Measurements from ENCODE around the gene C6orf52. TPM values are rescaled to one million over a fixed set of nuclear protein-coding genes. Genes with fewer than 3 reads are reported as not detected.

C6orf52 gene
- total and polyA plus RNA-seq, 7 experiments from 2014 or later: 1.1 to 1.9 (median 1.2) TPM; not detected in 3

- intact Hi-C loops (cut with micrococcal nuclease): no loop called here
- DNase-seq (no peak), ATAC-seq (no peak)
- Histone ChIP-seq H3K4me3 (ENCODE audit: low read length) (no peak overlapping the region), H3K9me3 (ENCODE audit: control insufficient read depth in 2 of 3, low read length in 3 of 3) (no peaks in the 10 kb centered on the region), H3K27me3 (ENCODE audit: control insufficient read depth in 2 of 2, insufficient read depth in 2 of 2, low read length in 2 of 2) (no peaks in the 10 kb centered on the region), H3K4me1 (ENCODE audit: control insufficient read depth in 2 of 2, insufficient read depth in 2 of 2, low read length in 2 of 2) (no peaks in the 10 kb centered on the region), H3K27ac (ENCODE audit: low read depth, low read length) (no peak overlapping the region), H3K36me3 (ENCODE audit: control insufficient read depth in 2 of 3, insufficient read depth in 3 of 3, low read length in 3 of 3) (no peaks in the 10 kb centered on the region)
- Mint-ChIP-seq H3K27me3 (peaks cover 13 to 25% (median 15%) of the 10 kb centered on the region in 5 donors), H3K9me3 (peaks cover 0 to 6% (median 0%) of the 10 kb centered on the region in 11 donors), H3K36me3 (peaks cover 0 to 7% (median 4%) of the 10 kb centered on the region in 5 donors), H3K4me3 (no peak overlapping the region), H3K4me1 (peaks cover 5 to 8% (median 6%) of the 10 kb centered on the region in 7 donors), H3K27ac (no peak overlapping the region)
- ChIA-PET POLR2A (no interaction called here), CTCF (no interaction called here)
Measured at GRCh38 chr6:10644225-10644624, 50.2 kb downstream of the C6orf52 start.

GRCh38 chr6:10643201-10643651, 51.2 kb downstream of the C6orf52 start:
- POLR2A ChIA-PET: no interaction called here
- Mint-ChIP-seq H3K27ac (peak overlapping the region in 1 of 9 donors; percentile 23), H3K36me3 (peaks cover 0 to 7% (median 4%) of the 10 kb centered on the region in 5 donors), H3K4me3 (peak overlapping the region in 1 of 10 donors; percentile 1), H3K27me3 (peaks cover 14 to 25% (median 17%) of the 10 kb centered on the region in 5 donors), H3K4me1 (peaks cover 5 to 8% (median 6%) of the 10 kb centered on the region in 7 donors), H3K9me3 (peaks cover 0 to 6% (median 0%) of the 10 kb centered on the region in 11 donors)
- Histone ChIP-seq H3K9me3 (ENCODE audit: control insufficient read depth in 2 of 3, low read length in 3 of 3) (no peaks in the 10 kb centered on the region), H3K4me1 (ENCODE audit: control insufficient read depth in 2 of 2, insufficient read depth in 2 of 2, low read length in 2 of 2) (no peaks in the 10 kb centered on the region), H3K27me3 (ENCODE audit: control insufficient read depth in 2 of 2, insufficient read depth in 2 of 2, low read length in 2 of 2) (no peaks in the 10 kb centered on the region), H3K4me3 (ENCODE audit: low read length) (no peak overlapping the region), H3K27ac (ENCODE audit: low read depth, low read length) (no peak overlapping the region), H3K36me3 (ENCODE audit: control insufficient read depth in 2 of 3, insufficient read depth in 3 of 3, low read length in 3 of 3) (no peaks in the 10 kb centered on the region)
- intact Hi-C loops (cut with micrococcal nuclease): no loop called here
- no peak for DNase-seq
- peak; percentile 72 for ATAC-seq
- CTCF ChIA-PET: no interaction called here

- H3K36me3 ChIP-seq (ENCODE audit: control insufficient read depth in 2 of 3, insufficient read depth in 3 of 3, low read length in 3 of 3): no peaks in the 10 kb centered on the region
- Mint-ChIP-seq H3K36me3 (peaks cover 0 to 7% (median 0%) of the 10 kb centered on the region in 5 donors), H3K27me3 (peaks cover 10 to 21% (median 17%) of the 10 kb centered on the region in 5 donors), H3K4me3 (no peak overlapping the region), H3K27ac (no peak overlapping the region), H3K4me1 (peaks cover 5 to 8% (median 6%) of the 10 kb centered on the region in 7 donors), H3K9me3 (peaks cover 0 to 5% (median 2%) of the 10 kb centered on the region in 11 donors)
- ChIA-PET POLR2A (no interaction called here), CTCF (no interaction called here)
- H3K4me3 ChIP-seq (ENCODE audit: low read length): no peak overlapping the region
- no peaks in the 10 kb centered on the region for H3K27me3 ChIP-seq (ENCODE audit: control insufficient read depth in 2 of 2, insufficient read depth in 2 of 2, low read length in 2 of 2)
- intact Hi-C loops (cut with micrococcal nuclease): no loop called here
- no peaks in the 10 kb centered on the region for H3K9me3 ChIP-seq (ENCODE audit: control insufficient read depth in 2 of 3, low read length in 3 of 3)
- no peaks in the 10 kb centered on the region for H3K4me1 ChIP-seq (ENCODE audit: control insufficient read depth in 2 of 2, insufficient read depth in 2 of 2, low read length in 2 of 2)
- no peak for ATAC-seq
- DNase-seq: no peak
- H3K27ac ChIP-seq (ENCODE audit: low read depth, low read length): no peak overlapping the region
Measured at GRCh38 chr6:10641528-10641927, 52.9 kb downstream of the C6orf52 start.

- H3K4me1 ChIP-seq (ENCODE audit: control insufficient read depth in 2 of 2, insufficient read depth in 2 of 2, low read length in 2 of 2): no peaks in the 10 kb centered on the region
- peaks cover 5 to 8% (median 6%) of the 10 kb centered on the region in 7 donors for H3K4me1 Mint-ChIP-seq
- intact Hi-C loops (cut with micrococcal nuclease): no loop called here
- peaks cover 0 to 7% (median 2%) of the 10 kb centered on the region in 11 donors for H3K9me3 Mint-ChIP-seq
- no peak overlapping the region for H3K27ac ChIP-seq (ENCODE audit: low read depth, low read length)
- no peaks in the 10 kb centered on the region for H3K9me3 ChIP-seq (ENCODE audit: control insufficient read depth in 2 of 3, low read length in 3 of 3)
- DNase-seq: no peak
- ChIA-PET POLR2A (no interaction called here), CTCF (no interaction called here)
- no peak overlapping the region for H3K4me3 ChIP-seq (ENCODE audit: low read length)
- H3K36me3 Mint-ChIP-seq: peaks cover 0 to 7% (median 0%) of the 10 kb centered on the region in 5 donors
- H3K4me3 Mint-ChIP-seq: no peak overlapping the region
- H3K27me3 ChIP-seq (ENCODE audit: control insufficient read depth in 2 of 2, insufficient read depth in 2 of 2, low read length in 2 of 2): no peaks in the 10 kb centered on the region
- H3K27me3 Mint-ChIP-seq: peaks cover 10 to 22% (median 17%) of the 10 kb centered on the region in 5 donors
- no peak overlapping the region for H3K27ac Mint-ChIP-seq
- ATAC-seq: no peak
- no peaks in the 10 kb centered on the region for H3K36me3 ChIP-seq (ENCODE audit: control insufficient read depth in 2 of 3, insufficient read depth in 3 of 3, low read length in 3 of 3)
Measured at GRCh38 chr6:10640412-10640811, 54.0 kb downstream of the C6orf52 start.

GRCh38 chr6:10633216-10633615, 61.2 kb downstream of the C6orf52 start:
- no peaks in the 10 kb centered on the region for H3K36me3 ChIP-seq (ENCODE audit: control insufficient read depth in 2 of 3, insufficient read depth in 3 of 3, low read length in 3 of 3)
- H3K4me3 Mint-ChIP-seq: no peak overlapping the region

GRCh38 chr6:10630178-10630577, 64.2 kb downstream of the C6orf52 start:
- Histone ChIP-seq H3K36me3 (ENCODE audit: control insufficient read depth in 2 of 3, insufficient read depth in 3 of 3, low read length in 3 of 3) (no peaks in the 10 kb centered on the region), H3K27ac (ENCODE audit: low read depth, low read length) (no peak overlapping the region), H3K4me3 (ENCODE audit: low read length) (no peak overlapping the region), H3K9me3 (ENCODE audit: control insufficient read depth in 2 of 3, low read length in 3 of 3) (no peaks in the 10 kb centered on the region), H3K27me3 (ENCODE audit: control insufficient read depth in 2 of 2, insufficient read depth in 2 of 2, low read length in 2 of 2) (no peaks in the 10 kb centered on the region), H3K4me1 (ENCODE audit: control insufficient read depth in 2 of 2, insufficient read depth in 2 of 2, low read length in 2 of 2) (no peaks in the 10 kb centered on the region)
- ChIA-PET CTCF (no interaction called here), POLR2A (no interaction called here)
- Mint-ChIP-seq H3K4me3 (no peak overlapping the region), H3K4me1 (peaks cover 0 to 6% (median 0%) of the 10 kb centered on the region in 7 donors), H3K27ac (no peak overlapping the region), H3K27me3 (no peaks in the 10 kb centered on the region), H3K9me3 (peaks cover 0 to 2% (median 0%) of the 10 kb centered on the region in 11 donors), H3K36me3 (peaks cover 0 to 20% (median 10%) of the 10 kb centered on the region in 5 donors)
- ATAC-seq: no peak
- intact Hi-C loops (cut with micrococcal nuclease): no loop called here
- no peak for DNase-seq

More at GRCh38 chr6:10633216-10633615, 61.2 kb downstream of the C6orf52 start:
- no peaks in the 10 kb centered on the region for H3K9me3 ChIP-seq (ENCODE audit: control insufficient read depth in 2 of 3, low read length in 3 of 3)
- DNase-seq (no peak), ATAC-seq (peak; percentile 96)
- intact Hi-C loops (cut with micrococcal nuclease): no loop called here
- Mint-ChIP-seq H3K4me1 (peaks cover 0 to 6% (median 0%) of the 10 kb centered on the region in 7 donors), H3K9me3 (peaks cover 0 to 10% (median 0%) of the 10 kb centered on the region in 11 donors), H3K27me3 (peaks cover 0 to 3% (median 0%) of the 10 kb centered on the region in 5 donors), H3K36me3 (no peaks in the 10 kb centered on the region), H3K27ac (no peak overlapping the region)
- no peaks in the 10 kb centered on the region for H3K27me3 ChIP-seq (ENCODE audit: control insufficient read depth in 2 of 2, insufficient read depth in 2 of 2, low read length in 2 of 2)
- H3K4me1 ChIP-seq (ENCODE audit: control insufficient read depth in 2 of 2, insufficient read depth in 2 of 2, low read length in 2 of 2): no peaks in the 10 kb centered on the region
- no peak overlapping the region for H3K27ac ChIP-seq (ENCODE audit: low read depth, low read length)
- no peak overlapping the region for H3K4me3 ChIP-seq (ENCODE audit: low read length)
- CTCF ChIA-PET: no interaction called here
- POLR2A ChIA-PET: no interaction called here

- Histone ChIP-seq H3K27ac (ENCODE audit: low read depth, low read length) (no peak overlapping the region), H3K36me3 (ENCODE audit: control insufficient read depth in 2 of 3, insufficient read depth in 3 of 3, low read length in 3 of 3) (no peaks in the 10 kb centered on the region), H3K4me1 (ENCODE audit: control insufficient read depth in 2 of 2, insufficient read depth in 2 of 2, low read length in 2 of 2) (no peaks in the 10 kb centered on the region), H3K4me3 (ENCODE audit: low read length) (no peak overlapping the region), H3K27me3 (ENCODE audit: control insufficient read depth in 2 of 2, insufficient read depth in 2 of 2, low read length in 2 of 2) (no peaks in the 10 kb centered on the region), H3K9me3 (ENCODE audit: control insufficient read depth in 2 of 3, low read length in 3 of 3) (no peaks in the 10 kb centered on the region)
- intact Hi-C loops (cut with micrococcal nuclease): no loop called here
- Mint-ChIP-seq H3K4me1 (peaks cover 0 to 3% (median 0%) of the 10 kb centered on the region in 7 donors), H3K27ac (no peak overlapping the region), H3K27me3 (no peaks in the 10 kb centered on the region), H3K36me3 (peaks cover 8 to 44% (median 31%) of the 10 kb centered on the region in 5 donors), H3K9me3 (peaks cover 0 to 5% (median 2%) of the 10 kb centered on the region in 11 donors), H3K4me3 (no peak overlapping the region)
- ATAC-seq (no peak), DNase-seq (no peak)
- ChIA-PET POLR2A (no interaction called here), CTCF (no interaction called here)
Measured at GRCh38 chr6:10627800-10628199, 66.6 kb downstream of the C6orf52 start.

Data from naive thymus-derived CD4-positive, alpha-beta T cell (primary cell).